GM12864 (cell line): ENCODE results near the gene DCUN1D4.

ENCODE experiments used
- DNase-seq: peaks from one replicate; pipeline ENCODE4 v3.0.0-alpha.2; 2011; ENCODE audit warnings: low read depth
- H3K4me3 ChIP-seq: 2 replicates; pipeline ENCODE4 v1.5.1; 2011; ENCODE audit warnings: mild to moderate bottlenecking, low read depth, low read length, control low read depth
- TF ChIP-seq, protein P1 (sequence below): IDR thresholded peaks from 2 replicates; pipeline ENCODE4 v1.5.1; 2011; ENCODE audit warnings: low read depth, mild to moderate bottlenecking, moderate library complexity, low read length, control low read depth, inconsistent platforms; ENCODE audit errors: missing control alignments

Gene DCUN1D4

DNA sequence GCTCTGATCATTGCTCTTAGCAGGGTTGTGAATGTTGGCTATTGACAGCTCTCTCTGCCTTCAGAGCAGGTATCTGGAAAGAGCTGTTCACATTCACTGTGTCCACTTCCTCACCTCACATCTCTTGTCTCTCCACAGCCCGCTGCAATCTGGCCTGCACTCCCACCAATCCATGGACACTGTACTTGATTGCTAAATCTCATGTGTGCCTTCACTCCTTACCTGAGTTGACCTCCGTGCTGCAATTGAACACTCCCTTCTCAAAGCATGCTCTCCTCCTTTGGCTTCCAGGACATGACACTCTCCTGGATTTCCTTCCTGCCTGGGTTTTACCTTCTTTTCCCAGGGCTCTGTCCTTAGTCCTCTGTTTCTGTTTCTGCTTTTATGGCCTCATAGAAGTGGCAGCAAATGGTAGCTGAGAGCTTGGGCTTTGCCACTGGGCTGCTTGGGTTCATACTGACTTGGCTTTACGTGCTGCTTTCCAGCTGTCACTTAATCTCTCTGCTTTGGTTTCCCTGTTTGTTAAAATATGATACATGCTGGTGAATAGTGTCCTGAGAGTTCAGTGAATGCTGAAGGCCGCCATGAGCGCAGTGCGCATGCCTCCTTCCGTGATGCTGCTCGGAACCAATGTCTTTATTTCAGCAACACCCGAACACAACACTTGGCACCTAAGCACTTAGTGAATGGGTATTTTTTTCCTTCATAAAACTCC lies 29.5 kb downstream of the DCUN1D4 start:
- TF ChIP-seq, protein P1, sequence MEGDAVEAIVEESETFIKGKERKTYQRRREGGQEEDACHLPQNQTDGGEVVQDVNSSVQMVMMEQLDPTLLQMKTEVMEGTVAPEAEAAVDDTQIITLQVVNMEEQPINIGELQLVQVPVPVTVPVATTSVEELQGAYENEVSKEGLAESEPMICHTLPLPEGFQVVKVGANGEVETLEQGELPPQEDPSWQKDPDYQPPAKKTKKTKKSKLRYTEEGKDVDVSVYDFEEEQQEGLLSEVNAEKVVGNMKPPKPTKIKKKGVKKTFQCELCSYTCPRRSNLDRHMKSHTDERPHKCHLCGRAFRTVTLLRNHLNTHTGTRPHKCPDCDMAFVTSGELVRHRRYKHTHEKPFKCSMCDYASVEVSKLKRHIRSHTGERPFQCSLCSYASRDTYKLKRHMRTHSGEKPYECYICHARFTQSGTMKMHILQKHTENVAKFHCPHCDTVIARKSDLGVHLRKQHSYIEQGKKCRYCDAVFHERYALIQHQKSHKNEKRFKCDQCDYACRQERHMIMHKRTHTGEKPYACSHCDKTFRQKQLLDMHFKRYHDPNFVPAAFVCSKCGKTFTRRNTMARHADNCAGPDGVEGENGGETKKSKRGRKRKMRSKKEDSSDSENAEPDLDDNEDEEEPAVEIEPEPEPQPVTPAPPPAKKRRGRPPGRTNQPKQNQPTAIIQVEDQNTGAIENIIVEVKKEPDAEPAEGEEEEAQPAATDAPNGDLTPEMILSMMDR: no peak
- no peak overlapping the region for H3K4me3 ChIP-seq
- DNase-seq: no peak

DNA sequence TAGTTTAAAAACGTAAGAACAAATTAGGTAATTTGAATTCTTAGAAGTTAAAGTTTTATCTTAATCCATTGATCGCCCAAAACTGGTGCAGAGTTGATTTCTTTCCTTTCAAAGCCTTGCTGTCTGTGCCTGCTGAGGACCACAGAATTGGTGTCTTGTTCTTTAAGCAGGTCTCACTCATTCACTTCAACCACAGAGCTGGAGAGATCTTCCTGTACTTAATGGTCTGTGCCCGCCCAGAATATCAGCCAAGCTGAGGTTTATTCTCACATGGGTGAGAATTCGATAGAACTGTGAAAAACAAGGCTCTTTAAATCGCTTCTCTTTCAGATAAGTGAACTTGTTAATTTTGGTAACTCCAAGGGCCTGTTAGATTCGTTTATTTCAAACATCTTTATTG lies 31.6 kb downstream of the DCUN1D4 start:
- no peak for DNase-seq
- TF ChIP-seq, protein P1: no peak
- H3K4me3 ChIP-seq: no peak overlapping the region

DNA sequence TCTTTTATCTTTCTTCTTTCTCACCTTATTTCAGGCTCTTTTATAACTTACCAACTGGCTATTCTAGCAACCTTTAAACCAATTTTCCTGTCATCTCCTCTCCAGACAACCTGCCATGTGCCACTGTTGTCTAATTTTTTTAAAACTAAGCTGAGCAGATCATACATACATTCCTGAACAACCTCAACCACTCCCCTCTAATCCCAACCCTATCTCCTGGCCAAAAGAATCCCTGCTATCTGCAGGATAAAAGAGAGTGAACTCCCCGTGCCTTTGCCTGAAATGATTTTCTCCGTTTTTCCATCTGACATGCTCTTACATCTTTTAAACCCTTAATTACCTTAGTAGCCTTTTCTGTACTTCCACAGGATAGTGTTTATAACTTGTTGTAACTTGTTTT lies 35.5 kb downstream of the DCUN1D4 start:
- H3K4me3 ChIP-seq: no peak overlapping the region
- DNase-seq: no peak
- TF ChIP-seq, protein P1: no peak

DNA sequence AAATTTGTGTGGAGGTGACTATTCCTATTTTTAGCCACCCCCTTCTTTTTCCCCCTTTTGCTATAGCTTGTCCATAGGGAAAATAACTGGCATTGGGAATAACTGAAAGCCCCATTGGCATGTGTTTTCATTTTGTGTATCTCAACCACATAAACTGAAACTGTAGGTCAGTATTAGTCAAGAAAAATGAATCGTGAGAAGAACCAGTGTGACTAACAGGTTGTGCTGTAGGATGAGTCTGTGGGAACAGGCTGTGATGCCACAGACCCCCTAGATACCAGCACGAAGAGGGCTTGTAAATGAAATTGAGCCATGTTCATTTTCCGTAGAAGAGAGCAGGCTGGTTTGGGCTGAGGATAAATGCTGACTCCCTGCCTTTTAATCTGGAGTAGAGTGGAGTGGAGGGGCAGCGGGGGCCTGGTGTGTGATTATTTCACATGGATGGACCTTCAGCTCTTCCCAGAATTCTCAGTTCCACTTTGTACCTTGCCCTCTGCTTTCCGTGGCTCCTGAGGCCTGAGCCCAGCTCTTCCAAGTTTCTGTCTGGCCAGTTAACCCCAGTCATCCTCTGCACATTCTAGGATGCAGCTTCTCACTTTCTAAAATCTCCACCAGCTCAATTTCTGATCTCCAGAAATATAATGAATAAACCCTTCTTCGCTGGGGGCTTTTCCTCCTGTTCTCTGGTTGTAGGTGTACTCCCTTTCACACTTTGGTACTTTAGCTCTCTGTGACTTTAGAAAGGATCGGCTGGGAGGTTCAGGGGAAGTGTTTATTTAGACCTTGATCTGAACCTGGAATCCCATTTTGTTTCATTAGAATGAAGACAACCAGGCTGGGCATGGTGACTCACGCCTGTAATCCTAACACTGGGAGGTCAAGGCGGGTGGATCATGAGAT lies 37.3 kb downstream of the DCUN1D4 start:
- no peak for DNase-seq
- TF ChIP-seq, protein P1: no peak
- H3K4me3 ChIP-seq: no peak overlapping the region

DNA sequence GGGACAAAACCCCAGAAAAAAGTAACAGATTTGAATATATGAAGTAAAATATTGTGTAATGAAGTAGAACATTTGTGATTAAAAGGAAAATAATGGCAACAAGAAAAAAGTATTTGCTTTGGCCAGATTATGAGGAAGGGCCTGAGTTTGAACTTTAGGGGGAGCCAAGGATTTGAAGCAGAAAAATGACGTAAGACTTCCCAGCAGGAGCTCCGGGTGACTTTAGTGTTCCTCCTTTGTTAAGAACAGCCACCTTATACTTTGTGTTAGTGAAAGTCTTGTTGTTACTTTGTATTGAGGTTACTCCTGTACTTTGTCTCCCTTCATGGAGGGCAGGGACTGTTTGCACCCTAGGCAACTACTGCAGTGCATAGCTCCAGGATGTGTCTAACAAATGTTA lies 41.1 kb downstream of the DCUN1D4 start:
- DNase-seq: no peak
- TF ChIP-seq, protein P1: no peak
- no peak overlapping the region for H3K4me3 ChIP-seq

DNA sequence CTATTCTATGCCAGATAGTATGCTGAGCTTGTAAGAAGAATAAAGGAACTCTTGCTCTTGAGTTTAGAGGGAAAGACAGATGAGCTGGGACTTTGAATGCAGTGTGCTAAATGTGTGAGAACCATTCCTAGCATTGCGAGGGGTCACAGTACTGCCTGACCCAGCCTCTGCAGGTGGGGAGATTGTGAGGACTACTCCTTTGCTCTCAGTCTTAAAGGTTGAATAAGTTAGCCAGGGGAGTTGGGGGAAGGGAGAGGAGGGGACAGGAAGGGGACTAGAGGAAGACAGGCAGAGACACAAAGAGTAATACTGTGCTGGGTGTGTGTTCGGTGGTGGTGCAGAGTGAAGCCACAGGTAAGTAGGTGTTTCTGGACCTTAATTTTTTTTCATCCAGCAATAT lies 41.7 kb downstream of the DCUN1D4 start:
- no peak overlapping the region for H3K4me3 ChIP-seq
- DNase-seq: no peak
- TF ChIP-seq, protein P1: no peak
